Mesodermal cell (in vitro differentiated cells): ENCODE results near the gene STXBP6.
"Not testable (repeated sequence)": the region's sequence is repeated elsewhere in the genome, so short reads cannot be mapped to it uniquely, and the experiment has no call there.

Experiments
- H3K27ac ChIP-seq: 2 replicates; pipeline ENCODE4 v1.7.0; 2013; ENCODE audit warnings: mild to moderate bottlenecking, low read depth, low read length, moderate library complexity; ENCODE audit not compliant: severe bottlenecking
- H3K36me3 ChIP-seq: 2 replicates; pipeline ENCODE4 v1.7.1; 2013; ENCODE audit warnings: mild to moderate bottlenecking, low read length, moderate library complexity; ENCODE audit not compliant: control insufficient read depth, insufficient read depth
- H3K4me1 ChIP-seq: one replicate; pipeline ENCODE4 v1.7.1; 2013; ENCODE audit warnings: mild to moderate bottlenecking, low read length; ENCODE audit not compliant: insufficient read depth, control insufficient read depth, poor library complexity, severe bottlenecking
- H3K4me3 ChIP-seq: 2 replicates; pipeline ENCODE4 v1.7.0; 2013; ENCODE audit warnings: low read length, control low read depth, mild to moderate bottlenecking; ENCODE audit not compliant: insufficient read depth, poor library complexity, severe bottlenecking; ENCODE audit errors: extremely low read depth
- H3K9me3 ChIP-seq: 2 replicates; pipeline ENCODE4 v1.7.1; 2013; ENCODE audit warnings: mild to moderate bottlenecking, low read length, moderate library complexity; ENCODE audit not compliant: control insufficient read depth
- WGBS, 2 experiments: methylation state at CpG; one replicate each; pipeline ENCODE4 v1.1.5; 2013; ENCODE audit warnings: missing lambda C conversion rate in 2 of 2; ENCODE audit not compliant: insufficient coverage in 2 of 2; 5-methylcytosine and 5-hydroxymethylcytosine counted together

STXBP6 gene

GRCh38 chr14:24844011-24844410 lies 205.9 kb downstream of the STXBP6 start:
- Histone ChIP-seq H3K36me3 (no peaks in the 10 kb centered on the region), H3K4me3 (no peak overlapping the region), H3K9me3 (no peaks in the 10 kb centered on the region), H3K4me1 (peaks cover 38% of the 10 kb centered on the region), H3K27ac (no peak overlapping the region)
- 92 to 100% methylated on average over 2 to 3 of the region's 5 CpGs for WGBS, 2 experiments

- H3K4me1 ChIP-seq = peaks cover 40% of the 10 kb centered on the region
- H3K4me3 ChIP-seq = no peak overlapping the region
- no CpG with 5 or more reads among the region's 2 CpGs for WGBS, 2 experiments
- no peak overlapping the region for H3K27ac ChIP-seq
- H3K9me3 ChIP-seq = no peaks in the 10 kb centered on the region
- no peaks in the 10 kb centered on the region for H3K36me3 ChIP-seq
Measured at GRCh38 chr14:24843494-24843893, 206.5 kb downstream of the STXBP6 start.

GRCh38 chr14:24840204-24840893 lies 209.6 kb downstream of the STXBP6 start:
- Histone ChIP-seq H3K9me3 (no peaks in the 10 kb centered on the region), H3K36me3 (no peaks in the 10 kb centered on the region), H3K4me3 (no peak overlapping the region), H3K27ac (peak overlapping the region; percentile 11), H3K4me1 (peaks cover 31% of the 10 kb centered on the region)
- 86% methylated on average over 1 of the region's 2 CpGs; no CpG with 5 or more reads in 1 of the 2 experiments for WGBS, 2 experiments

GRCh38 chr14:24839617-24840203 lies 210.2 kb downstream of the STXBP6 start:
- Histone ChIP-seq H3K4me3 (no peak overlapping the region), H3K27ac (no peak overlapping the region), H3K9me3 (no peaks in the 10 kb centered on the region), H3K4me1 (peaks cover 31% of the 10 kb centered on the region), H3K36me3 (no peaks in the 10 kb centered on the region)
- WGBS, 2 experiments = 100% methylated on average over 1 of the region's 3 CpGs; no CpG with 5 or more reads in 1 of the 2 experiments

GRCh38 chr14:24838945-24839616 lies 210.9 kb downstream of the STXBP6 start:
- no peaks in the 10 kb centered on the region for H3K9me3 ChIP-seq
- no CpG with 5 or more reads among the region's 4 CpGs for WGBS, 2 experiments

GRCh38 chr14:24837280-24838046 lies 212.5 kb downstream of the STXBP6 start:
- H3K4me3 ChIP-seq = no peak overlapping the region
- H3K4me1 ChIP-seq = peaks cover 25% of the 10 kb centered on the region
- H3K9me3 ChIP-seq = no peaks in the 10 kb centered on the region
- no peaks in the 10 kb centered on the region for H3K36me3 ChIP-seq
- WGBS, 2 experiments = no CpG with 5 or more reads among the region's 3 CpGs
- H3K27ac ChIP-seq = no peak overlapping the region

More at GRCh38 chr14:24838945-24839616, 210.9 kb downstream of the STXBP6 start:
- Histone ChIP-seq H3K27ac (no peak overlapping the region), H3K36me3 (no peaks in the 10 kb centered on the region), H3K4me1 (peaks cover 31% of the 10 kb centered on the region), H3K4me3 (no peak overlapping the region)

GRCh38 chr14:24836324-24836723 lies 213.6 kb downstream of the STXBP6 start:
- H3K9me3 ChIP-seq, H3K36me3 ChIP-seq, H3K4me3 ChIP-seq, H3K27ac ChIP-seq: not testable (repeated sequence)
- 93 to 98% methylated on average over 6 of the region's 6 CpGs for WGBS, 2 experiments
- peaks cover 25% of the 10 kb centered on the region for H3K4me1 ChIP-seq

- no peak overlapping the region for H3K27ac ChIP-seq
- WGBS, 2 experiments = 97% methylated on average over 4 to 6 of the region's 6 CpGs
Measured at GRCh38 chr14:24834956-24835355, 215.0 kb downstream of the STXBP6 start.

GRCh38 chr14:24833385-24833784 lies 216.6 kb downstream of the STXBP6 start:
- no peak overlapping the region for H3K4me3 ChIP-seq
- H3K27ac ChIP-seq = no peak overlapping the region
- no peaks in the 10 kb centered on the region for H3K36me3 ChIP-seq
- H3K4me1 ChIP-seq = peaks cover 5% of the 10 kb centered on the region
- no CpG with 5 or more reads among the region's 1 CpG for WGBS, 2 experiments
- H3K9me3 ChIP-seq = no peaks in the 10 kb centered on the region

More at GRCh38 chr14:24834956-24835355, 215.0 kb downstream of the STXBP6 start:
- Histone ChIP-seq H3K36me3 (no peaks in the 10 kb centered on the region), H3K4me1 (peaks cover 18% of the 10 kb centered on the region), H3K4me3 (no peak overlapping the region), H3K9me3 (no peaks in the 10 kb centered on the region)

- Histone ChIP-seq H3K9me3 (no peaks in the 10 kb centered on the region), H3K27ac (no peak overlapping the region), H3K36me3 (no peaks in the 10 kb centered on the region), H3K4me3 (no peak overlapping the region), H3K4me1 (no peaks in the 10 kb centered on the region)
- 86 to 87% methylated on average over 3 to 4 of the region's 4 CpGs for WGBS, 2 experiments
Measured at GRCh38 chr14:24831677-24832076, 218.3 kb downstream of the STXBP6 start.
